ENCODE data around the gene YPEL3. TPM values are rescaled to one million over a fixed set of nuclear protein-coding genes. Genes with fewer than 3 reads are reported as not detected.

Gene YPEL3
- total RNA-seq, 1 donor from 2014 or later: 52.7 TPM

DNA sequence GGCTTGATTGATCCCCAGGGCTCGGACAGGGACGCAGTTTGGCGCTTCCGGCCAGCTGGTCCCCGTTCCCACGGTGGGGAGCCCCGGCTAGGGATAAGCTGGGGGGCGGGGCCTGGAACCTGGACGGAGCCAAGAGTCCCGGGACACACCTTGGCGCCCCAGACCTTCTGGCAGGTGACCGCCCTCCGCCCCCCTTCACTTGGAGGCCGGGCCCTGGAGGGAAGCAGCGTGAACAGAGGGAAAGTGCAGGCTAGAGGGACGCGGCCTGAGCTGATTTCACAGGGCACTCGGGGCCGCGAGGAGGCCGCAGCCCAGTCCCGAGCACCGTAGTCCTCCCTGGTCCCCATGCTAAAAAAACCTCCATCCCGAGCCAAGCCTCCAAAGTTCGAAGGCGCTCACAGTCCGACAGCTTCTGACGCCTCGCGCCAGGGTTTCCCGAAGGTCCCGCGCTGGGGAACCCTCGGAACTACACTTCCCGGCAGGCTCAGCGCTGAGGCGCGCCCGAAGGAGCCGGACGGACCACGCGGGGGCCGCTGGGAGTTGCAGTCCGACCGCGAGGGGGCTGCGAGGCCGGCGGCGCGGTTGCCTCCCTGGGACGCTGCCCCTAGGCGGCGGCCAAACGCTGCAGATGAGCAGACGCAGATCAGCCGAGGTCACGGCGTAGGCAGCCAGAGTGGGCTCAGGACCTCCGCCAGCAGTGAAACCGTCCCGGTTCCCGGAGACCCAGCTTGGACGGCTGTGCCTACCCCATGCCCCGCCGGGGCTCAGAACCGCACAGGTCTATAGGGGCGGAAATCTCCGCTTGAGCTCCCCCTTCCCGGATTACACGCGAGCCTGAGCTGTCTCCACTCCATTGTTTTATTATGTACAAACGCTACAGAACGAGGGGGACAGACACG is 4.3 kb downstream of the YPEL3 start, which contains the start of gene TBX6:
Gene TBX6 (minus strand): TSS at position 451 of the 899 bp plus-strand sequence. CDS start 731 bp downstream, outside the sequence.
- no peak for DNase-seq (ENCODE audit: extremely low read depth, low read depth, low spot score)

GRCh38 chr16:30090610-30091331 is 5.2 kb downstream of the YPEL3 start:
- DNase-seq (ENCODE audit: extremely low read depth, low read depth, low spot score): no peak

- no peak for DNase-seq (ENCODE audit: extremely low read depth, low read depth, low spot score)
Measured at GRCh38 chr16:30088832-30089624, 7.0 kb downstream of the YPEL3 start.

DNA sequence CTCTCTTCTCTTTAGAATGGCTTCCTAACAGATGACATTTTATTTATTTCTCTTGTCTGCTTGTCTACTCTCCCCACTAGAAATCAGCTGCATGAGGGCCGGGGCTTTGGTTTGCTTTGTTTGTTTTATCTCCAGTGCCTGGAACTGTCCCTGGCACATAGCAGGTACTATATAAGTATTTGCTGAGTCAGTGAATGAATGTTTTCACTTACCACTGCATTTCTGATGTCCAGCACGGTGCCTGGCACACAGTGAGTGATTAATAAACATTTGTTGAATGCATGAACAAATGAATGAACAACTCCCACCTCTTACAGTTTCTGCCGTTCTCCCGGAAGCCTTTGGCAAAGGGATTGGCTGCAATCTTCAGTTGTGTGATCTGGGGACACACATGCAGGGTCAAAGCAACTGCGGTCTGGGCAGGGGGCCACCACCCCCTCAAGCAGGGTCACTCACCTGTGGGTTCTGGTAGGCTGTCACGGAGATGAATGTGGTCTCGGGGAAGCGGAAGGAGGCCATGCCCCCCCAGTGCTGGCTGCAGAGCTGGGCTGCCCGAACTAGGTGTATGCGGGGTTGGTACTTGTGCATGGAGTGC is 7.7 kb downstream of the YPEL3 start:
- DNase-seq (ENCODE audit: extremely low read depth, low read depth, low spot score): no peak

DNA sequence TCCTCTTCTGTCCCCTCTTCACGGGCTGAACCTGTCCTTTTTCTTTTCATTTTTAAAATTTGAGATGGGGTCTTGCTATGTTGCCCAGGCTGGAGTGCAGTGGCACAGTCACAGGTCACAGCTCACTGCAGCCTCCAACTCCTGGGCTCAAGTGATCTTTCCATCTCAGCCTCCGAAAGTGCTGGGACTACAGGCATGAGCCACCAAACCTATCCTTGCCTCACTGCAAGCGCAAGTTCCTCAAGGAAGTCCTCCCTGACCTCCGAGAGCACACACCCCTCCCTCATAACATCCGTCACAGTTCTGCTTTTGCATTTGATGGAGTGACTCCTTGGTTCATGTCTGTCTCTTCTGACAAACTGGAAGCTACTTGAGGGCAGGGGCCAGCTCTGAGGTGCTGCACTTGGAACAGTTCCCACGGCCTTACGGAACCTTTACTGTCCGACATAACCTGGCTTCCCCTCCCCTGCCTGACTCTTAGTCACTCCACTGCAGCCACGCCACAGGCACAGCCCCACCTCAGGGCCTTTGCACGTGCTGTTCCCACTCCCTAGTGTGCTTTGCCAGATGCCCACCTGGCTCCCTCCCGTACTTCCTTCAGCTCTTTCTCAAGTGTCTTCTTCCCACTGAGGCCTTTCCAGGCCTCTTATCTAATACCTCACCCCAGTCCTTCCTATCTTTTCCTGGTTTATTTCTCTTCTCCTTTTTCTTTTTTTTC is 8.7 kb downstream of the YPEL3 start:
- DNase-seq (ENCODE audit: extremely low read depth, low read depth, low spot score): no peak

DNA sequence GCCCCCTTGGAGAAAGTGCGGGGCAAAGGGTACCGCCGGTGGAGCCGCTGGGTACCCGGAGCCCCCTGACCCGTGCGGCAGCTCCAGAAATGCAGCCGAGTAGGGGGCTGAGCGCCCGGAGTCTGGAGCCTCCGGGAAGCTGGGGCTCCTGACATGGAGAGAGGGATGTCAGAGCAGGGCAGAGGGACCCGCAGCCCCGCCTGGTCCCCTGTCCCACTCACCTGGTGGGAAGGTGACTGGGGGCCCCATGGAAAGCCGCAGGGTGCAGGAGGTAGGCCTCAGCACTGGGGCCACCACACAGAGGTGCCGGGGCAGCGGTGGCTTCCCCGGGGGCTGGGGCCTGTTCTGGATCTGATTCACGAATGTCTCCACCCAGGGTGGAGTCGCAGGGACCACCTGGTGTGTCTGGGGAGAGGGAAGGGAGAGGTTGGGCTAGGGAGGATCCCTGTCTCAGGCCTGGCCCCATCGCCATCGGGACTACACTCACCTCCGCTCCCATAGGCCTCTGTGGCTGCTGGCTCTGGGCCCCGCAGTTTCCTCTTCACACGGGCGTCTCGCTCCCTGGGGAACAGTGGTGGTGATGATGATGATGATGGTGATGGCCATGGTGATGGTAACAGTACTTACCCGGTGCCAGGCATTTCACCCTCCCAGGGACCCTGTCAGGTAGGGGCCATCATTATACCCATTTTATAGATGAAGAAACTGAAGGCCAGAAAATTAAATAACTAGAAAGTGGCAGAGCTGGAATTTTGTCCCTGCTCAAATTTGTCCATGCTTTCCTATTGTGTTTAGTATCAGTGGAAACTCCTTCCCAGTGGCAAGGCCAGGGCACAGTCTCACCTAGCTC is 9.5 kb downstream of the YPEL3 start:
- no peak for DNase-seq (ENCODE audit: extremely low read depth, low read depth, low spot score)

- no peak for DNase-seq (ENCODE audit: extremely low read depth, low read depth, low spot score)
Measured at GRCh38 chr16:30085820-30086219, 10.2 kb downstream of the YPEL3 start.

DNA sequence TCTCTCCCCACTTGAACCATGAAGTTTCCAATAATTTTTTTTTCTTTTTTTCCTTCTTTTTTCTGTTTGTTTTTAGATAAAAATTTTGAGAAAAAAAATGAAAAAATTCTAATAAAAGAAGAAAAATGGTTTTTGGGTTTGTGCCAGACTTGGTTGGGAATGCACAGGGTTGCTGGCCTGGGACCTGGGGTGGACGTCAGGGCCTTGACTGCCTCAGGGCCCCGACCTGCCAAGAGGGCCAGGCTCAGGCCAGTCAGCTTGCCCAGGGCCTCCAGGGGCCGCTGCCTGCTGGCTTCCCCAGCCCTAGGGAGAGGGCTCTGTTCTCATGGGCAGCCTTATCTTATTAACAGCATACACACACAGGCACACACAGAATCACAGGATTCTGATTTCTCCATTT is 10.8 kb downstream of the YPEL3 start:
- DNase-seq (ENCODE audit: extremely low read depth, low read depth, low spot score): no peak

- no peak for DNase-seq (ENCODE audit: extremely low read depth, low read depth, low spot score)
Measured at GRCh38 chr16:30084816-30085159, 11.2 kb downstream of the YPEL3 start.

- DNase-seq (ENCODE audit: extremely low read depth, low read depth, low spot score): no peak
Measured at GRCh38 chr16:30084096-30084815, 11.8 kb downstream of the YPEL3 start.

DNA sequence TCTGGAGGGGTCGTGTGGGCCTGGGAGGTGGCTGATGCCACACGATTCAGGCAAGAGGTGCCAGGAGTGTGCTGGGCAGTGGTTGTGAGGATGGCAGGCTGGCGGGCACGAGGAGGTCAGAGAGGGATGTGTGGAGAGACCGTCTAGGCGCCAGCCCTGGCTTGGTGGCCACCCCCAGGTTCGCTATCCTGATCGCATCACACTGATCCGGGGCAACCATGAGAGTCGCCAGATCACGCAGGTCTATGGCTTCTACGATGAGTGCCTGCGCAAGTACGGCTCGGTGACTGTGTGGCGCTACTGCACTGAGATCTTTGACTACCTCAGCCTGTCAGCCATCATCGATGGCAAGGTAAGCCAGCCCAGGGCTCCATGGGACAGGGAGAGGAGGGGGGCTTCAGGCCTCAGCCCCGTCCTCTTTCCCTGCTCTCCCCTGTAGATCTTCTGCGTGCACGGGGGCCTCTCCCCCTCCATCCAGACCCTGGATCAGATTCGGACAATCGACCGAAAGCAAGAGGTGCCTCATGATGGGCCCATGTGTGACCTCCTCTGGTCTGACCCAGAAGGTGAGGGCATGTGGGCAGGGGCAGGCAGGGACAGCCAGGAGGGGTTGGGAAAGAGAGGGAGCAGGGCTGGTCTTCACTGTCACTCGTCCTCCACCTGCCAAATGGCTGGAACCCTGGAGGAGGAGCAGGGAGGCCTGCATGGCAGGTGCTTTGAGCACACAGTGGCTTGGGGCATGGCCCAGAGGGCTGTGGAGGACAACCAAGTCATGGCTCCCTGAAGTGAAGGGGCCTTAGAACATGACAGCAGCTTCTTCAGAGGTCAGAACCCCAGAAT is 12.6 kb downstream of the YPEL3 start:
- no peak for DNase-seq (ENCODE audit: extremely low read depth, low read depth, low spot score)

DNA sequence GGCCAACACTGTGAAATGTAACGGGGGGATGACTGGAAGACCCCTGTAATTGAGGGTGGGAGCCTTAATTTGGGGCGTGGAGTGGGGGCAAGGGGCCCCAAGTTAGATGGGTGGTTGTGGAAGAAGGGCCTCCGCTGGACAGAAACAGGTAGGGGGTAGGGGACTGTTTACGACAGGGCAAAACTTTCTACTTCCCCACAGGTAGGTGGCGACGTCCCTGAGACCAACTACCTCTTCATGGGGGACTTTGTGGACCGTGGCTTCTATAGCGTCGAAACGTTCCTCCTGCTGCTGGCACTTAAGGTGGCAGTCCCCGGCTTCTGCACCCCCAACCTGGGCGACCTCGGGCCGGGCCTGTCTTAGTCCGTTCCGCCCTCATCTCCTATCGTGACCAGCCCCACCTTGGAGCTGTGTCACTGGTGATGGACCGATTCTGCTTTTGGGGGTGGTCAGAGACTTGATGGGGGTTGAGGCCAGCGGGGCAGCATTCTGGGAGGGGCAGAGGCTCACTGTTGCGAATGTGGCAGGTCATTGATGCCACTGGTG is 13.4 kb downstream of the YPEL3 start:
- no peak for DNase-seq (ENCODE audit: extremely low read depth, low read depth, low spot score)

DNA sequence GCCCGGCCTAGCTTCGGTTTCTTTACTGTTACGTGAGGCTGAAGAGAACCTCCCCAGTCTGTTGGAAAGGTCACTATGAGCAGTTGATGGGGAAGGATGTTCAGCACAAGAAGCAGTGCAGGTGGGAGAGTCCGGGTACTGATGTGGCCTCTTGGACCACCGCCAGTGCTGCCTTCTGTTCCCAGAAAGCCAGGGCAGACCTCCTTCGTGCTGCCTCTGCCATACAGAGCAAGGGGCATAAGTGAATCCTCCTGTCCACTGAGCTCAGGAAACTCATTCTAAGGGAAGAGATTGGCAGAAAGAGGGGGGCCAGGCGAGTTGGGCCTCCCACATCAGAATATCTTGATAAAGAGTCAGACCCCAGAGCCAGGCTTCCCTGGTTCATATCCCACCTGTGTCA is 16.5 kb downstream of the YPEL3 start:
- no peak for DNase-seq (ENCODE audit: extremely low read depth, low read depth, low spot score)

- DNase-seq (ENCODE audit: extremely low read depth, low read depth, low spot score): no peak
Measured at GRCh38 chr16:30078744-30079143, 17.3 kb downstream of the YPEL3 start.

GRCh38 chr16:30077656-30078055 is 18.4 kb downstream of the YPEL3 start:
- no peak for DNase-seq (ENCODE audit: extremely low read depth, low read depth, low spot score)

- no peak for DNase-seq (ENCODE audit: extremely low read depth, low read depth, low spot score)
Measured at GRCh38 chr16:30076276-30076791, 19.7 kb downstream of the YPEL3 start.
